Occipital lobe (tissue), 2 donors: Measurements from ENCODE around the gene KRT222. TPM values are rescaled to one million over a fixed set of nuclear protein-coding genes. Genes with fewer than 3 reads are reported as not detected.

Experiments
- DNase-seq: peaks from one replicate; lab custom pipeline; 2025; lab: John Stamatoyannopoulos, UW
- total RNA-seq: library from RNA; depleted of rRNA; stranded (reverse); fragments of >200 nt; gene quantifications from one replicate; pipeline ENCODE4 v1.2.3, GENCODE V29; 2014

KRT222 gene
- total RNA-seq, result 3.6 TPM

- no peak for DNase-seq
Observed at GRCh38 chr17:40664582-40665333, at the start of gene KRT222. KRT222 (minus strand) TSS chr17:40665177; CDS start chr17:40665099, 78 bp downstream.

DNA sequence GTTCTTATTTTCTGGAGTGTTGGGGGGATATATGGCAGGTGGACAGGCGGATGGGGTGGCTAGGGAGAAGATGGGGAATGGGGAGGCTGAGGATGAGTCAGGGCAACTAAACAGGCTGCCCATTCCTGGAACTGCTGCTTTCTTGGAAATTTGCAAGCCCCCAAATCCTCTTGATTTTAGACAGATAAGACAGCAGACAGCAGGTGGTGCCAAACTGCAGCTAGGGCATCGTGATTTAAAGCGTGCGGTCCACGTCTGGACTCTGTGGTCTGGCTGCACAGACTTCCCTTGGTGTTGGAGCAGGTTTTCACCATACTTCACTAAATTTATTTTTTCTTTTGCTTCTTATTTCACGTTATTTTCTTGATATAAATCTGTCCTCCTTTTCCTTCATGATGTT is 49.5 kb upstream of the KRT222 start:
- no peak for DNase-seq

GRCh38 chr17:40707745-40708144 is 42.8 kb upstream of the KRT222 start:
- DNase-seq, result no peak

DNA sequence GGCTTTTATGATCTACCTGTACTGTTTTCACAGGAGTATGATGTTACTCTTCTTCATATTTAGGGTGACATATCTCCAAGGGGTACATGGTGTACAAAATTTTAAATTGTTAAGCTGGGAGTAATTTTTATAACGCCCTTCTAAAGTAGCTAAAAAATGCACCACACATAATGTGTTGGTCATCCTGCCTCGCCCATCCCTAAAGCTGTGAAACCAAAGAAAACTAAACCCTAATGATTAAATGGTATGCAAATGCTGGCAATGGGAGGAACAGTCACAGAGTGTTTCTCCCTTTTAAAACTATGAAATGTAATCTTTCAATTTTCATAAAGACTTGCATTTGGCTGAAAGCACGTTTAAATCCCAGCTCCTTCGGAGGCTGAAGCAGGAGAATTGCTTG is 40.6 kb upstream of the KRT222 start:
- DNase-seq, result no peak

GRCh38 chr17:40703652-40704051 is 38.7 kb upstream of the KRT222 start, which contains the start of gene KRT24:
KRT24 (minus strand) TSS chr17:40703752; CDS start chr17:40703693, 59 bp downstream.
- DNase-seq, result no peak

DNA sequence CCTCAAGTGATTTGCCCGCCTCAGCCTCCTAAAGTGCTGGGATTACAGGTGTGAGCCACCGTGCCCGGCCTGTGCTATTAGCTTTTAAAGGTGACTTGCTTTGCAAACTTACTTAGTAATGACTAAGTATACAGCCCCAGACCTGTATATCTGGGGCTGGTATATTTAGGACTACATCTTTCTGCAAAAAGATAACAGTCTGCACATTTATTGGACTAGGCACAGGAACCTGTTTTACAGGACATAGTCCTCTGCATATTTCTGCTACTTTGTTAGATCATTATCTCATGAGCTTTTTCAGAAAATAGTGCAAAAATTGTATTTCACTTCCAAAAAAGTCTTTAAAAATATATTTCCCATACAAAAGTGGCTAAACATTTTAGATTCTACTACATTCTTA is 37.3 kb upstream of the KRT222 start:
- DNase-seq, result no peak

- no peak for DNase-seq
Observed at GRCh38 chr17:40699853-40700252, 34.9 kb upstream of the KRT222 start.

DNA sequence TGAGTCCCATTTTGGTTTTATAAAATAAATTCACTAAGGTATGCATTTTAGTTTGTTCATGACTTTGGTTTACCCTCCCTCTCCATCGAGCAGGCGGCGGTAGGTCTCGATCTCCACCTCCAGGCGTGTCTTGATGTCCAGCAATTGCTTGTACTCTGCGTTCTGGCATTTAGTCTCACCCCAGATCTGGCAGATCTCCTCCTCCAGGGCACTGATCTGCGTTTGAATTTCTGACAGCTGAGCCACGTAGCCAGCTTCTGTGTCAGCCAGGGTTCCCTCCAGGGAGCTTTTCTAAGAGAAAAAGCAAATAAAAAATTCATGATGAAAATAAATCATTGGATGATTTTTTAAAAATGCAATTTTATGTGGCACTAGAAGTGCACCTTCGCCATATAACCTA is 34.4 kb upstream of the KRT222 start:
- DNase-seq, result no peak

DNA sequence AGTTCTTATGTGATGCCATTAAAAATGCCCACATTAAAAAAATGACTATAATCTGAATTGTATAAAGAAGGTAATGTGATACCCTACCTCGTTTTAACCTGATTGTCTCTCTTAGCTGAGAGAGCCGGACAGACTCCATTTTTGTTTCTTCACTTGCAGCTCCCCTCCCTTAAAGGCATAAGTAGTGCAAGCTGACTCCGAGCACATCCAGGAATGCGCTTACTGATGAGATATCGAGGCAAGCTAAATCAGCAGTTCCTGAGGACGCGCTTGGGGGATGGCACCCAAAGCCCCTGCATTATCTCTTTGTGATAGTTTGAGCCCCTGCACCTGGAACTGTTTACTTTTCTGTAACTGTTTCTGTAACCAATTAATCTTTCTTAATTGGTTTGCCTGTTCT is 32.3 kb upstream of the KRT222 start:
- DNase-seq, result no peak

GRCh38 chr17:40696651-40697072 is 31.7 kb upstream of the KRT222 start:
- DNase-seq, result no peak

DNA sequence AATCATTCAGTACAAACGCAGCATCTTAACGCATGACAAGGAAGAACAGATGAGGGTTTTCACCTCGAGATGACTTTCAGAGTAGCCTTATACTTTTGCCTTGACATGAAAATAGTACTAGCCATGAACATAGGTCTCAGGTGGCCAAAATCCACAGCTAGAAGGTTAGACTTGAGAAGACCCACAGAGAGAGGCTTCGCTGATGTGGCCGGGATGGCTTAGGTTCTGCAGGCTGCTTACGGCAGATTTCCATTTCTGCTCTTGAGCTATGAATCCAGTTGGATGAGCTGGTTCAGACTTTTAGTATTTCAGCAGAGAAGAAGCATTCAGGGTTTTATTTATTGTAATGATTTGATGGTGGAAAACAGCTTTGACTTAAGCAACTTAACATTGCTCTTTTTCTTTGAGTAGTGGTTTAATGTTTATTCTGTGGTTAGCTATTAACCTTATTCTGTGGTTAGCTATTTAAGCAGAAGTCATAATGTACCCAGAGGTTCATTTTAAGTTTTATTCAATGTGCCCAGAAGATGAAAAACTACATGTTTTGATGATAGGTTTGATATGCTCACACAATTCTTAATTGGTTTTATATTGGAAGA is 31.0 kb upstream of the KRT222 start:
- no peak for DNase-seq

GRCh38 chr17:40694584-40694983 is 29.6 kb upstream of the KRT222 start:
- DNase-seq, result no peak

DNA sequence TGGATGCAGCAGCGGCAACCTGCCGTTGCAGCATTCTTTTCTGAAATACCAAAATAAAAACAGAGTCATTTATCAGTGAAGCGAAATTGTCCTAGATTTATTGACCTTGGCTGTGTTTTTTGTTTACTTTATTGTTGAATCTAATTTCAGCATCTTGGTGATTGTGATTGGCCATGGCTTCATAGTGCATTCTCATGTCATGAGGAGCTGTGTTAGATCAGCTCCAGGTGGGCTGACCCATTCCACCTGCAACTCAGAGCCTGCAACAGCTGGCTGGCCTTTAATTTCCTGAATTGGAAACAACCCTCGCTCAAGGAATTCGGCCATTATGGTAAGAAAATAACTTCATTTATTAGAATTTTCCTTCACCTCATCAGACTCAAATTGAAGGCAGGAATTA is 22.1 kb upstream of the KRT222 start:
- DNase-seq, result no peak

- no peak for DNase-seq
Observed at GRCh38 chr17:40686192-40686591, 21.2 kb upstream of the KRT222 start.

GRCh38 chr17:40680998-40681397 is 16.0 kb upstream of the KRT222 start:
- DNase-seq, result no peak

DNA sequence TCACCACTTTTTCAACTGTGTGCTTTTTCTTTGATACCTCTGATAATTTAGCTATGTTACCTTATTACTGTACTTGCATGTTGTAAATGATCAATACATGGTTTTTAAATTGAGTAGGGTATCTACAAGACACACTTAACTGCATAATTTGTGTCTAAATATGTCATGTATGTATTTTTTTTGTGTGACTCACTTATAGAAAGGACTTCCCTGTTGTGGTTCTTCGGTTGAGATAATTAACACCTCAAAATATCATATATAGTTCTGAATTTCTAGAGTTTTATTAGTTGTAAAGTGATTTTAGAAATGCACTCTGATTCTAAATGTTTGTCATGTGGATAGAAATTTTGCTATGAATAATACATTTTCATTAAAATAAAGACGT is 14.5 kb upstream of the KRT222 start:
- DNase-seq, result no peak

DNA sequence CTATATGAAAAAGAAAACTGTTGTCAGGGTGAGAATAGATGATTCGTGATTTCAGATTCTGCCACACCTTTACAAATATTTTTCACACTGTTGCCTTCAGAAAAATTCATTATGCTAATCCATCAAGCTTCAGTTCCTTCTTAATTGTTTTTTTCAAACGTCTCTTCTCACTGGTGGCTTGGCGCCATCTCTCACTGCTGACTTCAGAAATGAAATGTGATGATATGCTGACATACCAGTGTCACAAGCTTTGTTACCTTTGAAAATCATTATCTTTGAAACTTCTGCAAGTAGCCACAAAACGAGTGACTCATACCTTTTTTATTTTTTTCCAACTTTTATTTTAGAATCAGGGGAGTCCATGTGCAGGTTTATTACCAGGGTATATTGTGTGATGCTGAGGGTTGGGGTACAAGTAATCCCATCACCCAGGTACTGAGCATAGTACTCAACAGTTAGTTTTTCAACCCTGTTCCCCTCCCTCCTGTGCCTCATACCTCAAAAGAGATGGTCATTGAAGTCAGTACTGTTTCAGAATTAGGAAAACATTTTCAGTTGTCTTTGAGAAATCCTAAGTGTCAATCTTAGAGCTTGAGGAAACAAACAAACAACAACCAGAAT is 14.0 kb upstream of the KRT222 start:
- DNase-seq, result no peak

DNA sequence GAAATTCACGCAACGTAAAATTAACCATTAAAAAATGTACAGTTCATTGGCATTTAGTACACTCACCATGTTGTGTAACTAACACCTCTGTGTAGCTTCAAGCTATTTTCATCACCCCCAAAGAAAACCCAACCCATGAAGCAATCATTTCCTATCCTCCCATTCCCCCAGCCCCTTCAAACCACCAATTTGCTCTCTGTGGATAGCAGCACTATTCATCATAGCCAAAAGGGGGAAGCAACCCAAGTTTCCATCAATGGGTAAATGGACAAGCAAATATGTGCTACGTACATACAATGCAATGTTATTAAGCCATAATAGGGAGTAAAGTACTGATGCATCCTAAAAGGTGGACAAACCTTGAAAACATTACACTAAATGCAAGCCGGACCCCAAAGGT is 10.9 kb upstream of the KRT222 start:
- no peak for DNase-seq

DNA sequence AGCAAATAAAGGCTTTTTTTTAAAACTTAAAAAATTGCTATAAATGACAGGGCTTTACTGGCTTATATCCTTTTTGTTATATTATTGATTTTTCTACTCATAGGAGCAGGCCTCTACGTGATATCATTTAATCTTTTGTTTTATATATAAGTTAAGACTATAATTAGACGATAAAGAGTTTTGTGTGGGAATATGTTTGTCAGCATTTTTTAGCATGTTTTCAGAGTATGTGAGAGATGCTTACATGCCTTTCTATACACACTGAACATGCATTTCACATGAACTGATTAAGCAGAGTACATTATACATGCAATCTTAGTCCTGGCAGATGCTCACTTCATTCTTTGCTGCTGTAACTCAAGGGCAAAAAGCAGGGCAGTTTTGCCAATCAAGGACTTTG is 7.7 kb upstream of the KRT222 start:
- DNase-seq, result no peak

DNA sequence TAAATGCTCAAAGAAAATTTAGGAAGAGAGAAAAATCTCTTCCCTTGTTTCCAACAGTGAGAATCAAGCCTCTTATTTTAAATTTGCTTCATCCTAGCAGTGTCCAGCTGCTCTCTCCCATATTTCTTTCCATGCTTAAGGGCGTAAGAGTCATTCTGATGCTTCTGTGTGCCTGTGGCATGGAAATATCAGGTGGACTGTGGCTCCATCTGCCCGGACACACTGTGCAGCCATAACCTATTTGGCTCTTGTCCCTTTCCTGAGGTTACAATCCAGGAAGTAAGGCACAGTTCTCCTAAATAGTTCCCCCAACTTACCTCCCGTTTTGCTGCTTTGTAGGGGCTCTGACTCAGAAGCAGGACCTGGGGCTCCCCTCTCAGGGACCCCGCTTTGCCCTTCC is 6.3 kb upstream of the KRT222 start:
- DNase-seq, result no peak

GRCh38 chr17:40666331-40666730 is 1.4 kb upstream of the KRT222 start:
- no peak for DNase-seq

- no peak for DNase-seq
Observed at GRCh38 chr17:40663252-40663651, 1.7 kb downstream of the KRT222 start.

DNA sequence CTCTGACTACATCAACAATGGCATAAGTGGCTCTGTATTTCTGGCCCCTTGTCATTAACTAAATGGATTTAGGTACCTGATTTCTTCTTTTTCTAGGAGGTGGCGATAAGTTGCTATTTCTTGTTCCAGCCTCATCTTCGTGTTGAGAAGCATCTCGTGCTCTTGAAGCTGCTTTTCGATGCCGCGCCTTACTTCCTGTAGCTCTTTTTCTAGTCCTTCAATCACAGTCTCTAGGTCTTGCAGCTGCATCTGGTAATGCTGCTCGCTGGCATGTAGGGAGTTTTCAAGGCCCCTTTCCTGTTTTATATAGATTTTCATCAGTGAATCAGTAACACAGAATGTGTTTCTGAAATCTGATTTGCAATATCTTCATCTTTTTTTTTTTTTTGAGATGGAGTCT is 5.1 kb downstream of the KRT222 start:
- no peak for DNase-seq
